ENCODE results near the gene CABP4.

CABP4 gene

GRCh38 chr11:67492801-67493547, 37.8 kb downstream of the CABP4 start:
- FAIRE-seq = no peak
- no peak for DNase-seq (ENCODE audit: insufficient read length, low spot score)

GRCh38 chr11:67493548-67494370, 38.6 kb downstream of the CABP4 start:
- no peak for TF ChIP-seq POLR2A (IDR thresholded peaks at IDR 0.05; ENCODE audit: low read depth, low read length)
- DNase-seq (ENCODE audit: insufficient read length, low spot score) (no peak), FAIRE-seq (no peak)

More at GRCh38 chr11:67492801-67493547, 37.8 kb downstream of the CABP4 start:
- no peak for TF ChIP-seq POLR2A (IDR thresholded peaks at IDR 0.05; ENCODE audit: low read depth, low read length)

- TF ChIP-seq POLR2A (IDR thresholded peaks at IDR 0.05; ENCODE audit: low read depth, low read length) = no peak
- FAIRE-seq = no peak
- no peak for DNase-seq (ENCODE audit: insufficient read length, low spot score)
Measured at GRCh38 chr11:67494371-67495233, 39.4 kb downstream of the CABP4 start.

- FAIRE-seq = no peak
- no peak for TF ChIP-seq POLR2A (IDR thresholded peaks at IDR 0.05; ENCODE audit: low read depth, low read length)
Measured at GRCh38 chr11:67495234-67496005, 40.3 kb downstream of the CABP4 start.

GRCh38 chr11:67496113-67496512, 41.0 kb downstream of the CABP4 start:
- no peak for TF ChIP-seq POLR2A (IDR thresholded peaks at IDR 0.05; ENCODE audit: low read depth, low read length)
- FAIRE-seq (no peak), DNase-seq (ENCODE audit: insufficient read length, low spot score) (no peak)

More at GRCh38 chr11:67495234-67496005, 40.3 kb downstream of the CABP4 start:
- no peak for DNase-seq (ENCODE audit: insufficient read length, low spot score)

- no peak for FAIRE-seq
- no peak for TF ChIP-seq POLR2A (IDR thresholded peaks at IDR 0.05; ENCODE audit: low read depth, low read length)
- no peak for DNase-seq (ENCODE audit: insufficient read length, low spot score)
Measured at GRCh38 chr11:67497656-67498291, 42.6 kb downstream of the CABP4 start.

- TF ChIP-seq POLR2A (IDR thresholded peaks at IDR 0.05; ENCODE audit: low read depth, low read length) = no peak
- no peak for DNase-seq (ENCODE audit: insufficient read length, low spot score)
- no peak for FAIRE-seq
Measured at GRCh38 chr11:67498544-67498972, 43.4 kb downstream of the CABP4 start.

- FAIRE-seq (no peak), DNase-seq (ENCODE audit: insufficient read length, low spot score) (no peak)
- no peak for TF ChIP-seq POLR2A (IDR thresholded peaks at IDR 0.05; ENCODE audit: low read depth, low read length)
Measured at GRCh38 chr11:67499808-67500483, 44.8 kb downstream of the CABP4 start.

- FAIRE-seq (no peak), DNase-seq (ENCODE audit: insufficient read length, low spot score) (no peak)
- no peak for TF ChIP-seq POLR2A (IDR thresholded peaks at IDR 0.05; ENCODE audit: low read depth, low read length)
Measured at GRCh38 chr11:67500484-67500821, 45.3 kb downstream of the CABP4 start.

- DNase-seq (ENCODE audit: insufficient read length, low spot score) = no peak
- no peak for FAIRE-seq
Measured at GRCh38 chr11:67500831-67501715, 45.9 kb downstream of the CABP4 start.

GRCh38 chr11:67501854-67502253, 46.7 kb downstream of the CABP4 start:
- DNase-seq (ENCODE audit: insufficient read length, low spot score) (no peak), FAIRE-seq (no peak)
- no peak for TF ChIP-seq POLR2A (IDR thresholded peaks at IDR 0.05; ENCODE audit: low read depth, low read length)

More at GRCh38 chr11:67500831-67501715, 45.9 kb downstream of the CABP4 start:
- TF ChIP-seq POLR2A (IDR thresholded peaks at IDR 0.05; ENCODE audit: low read depth, low read length) = no peak

Data from H54 (cell line).